Measurements from ENCODE around the gene IPO8.

DNA sequence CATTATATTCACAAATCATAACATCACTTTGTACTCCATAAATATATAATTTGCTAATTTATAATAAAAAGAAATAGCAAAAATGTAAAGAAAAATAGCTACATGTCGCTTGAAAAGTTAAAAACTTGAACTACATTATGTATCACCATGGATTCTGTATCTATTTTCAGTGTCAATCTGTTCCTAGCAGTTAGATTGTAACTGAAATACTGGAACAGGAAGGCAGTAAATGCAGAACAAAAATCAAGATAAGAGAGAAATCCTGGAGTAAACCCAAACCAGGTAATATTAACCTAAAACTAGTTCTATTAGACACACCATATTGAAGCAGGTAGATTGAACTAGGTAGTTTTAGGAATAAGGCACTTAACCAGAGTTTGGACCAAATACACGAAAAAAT is 60.3 kb downstream of the IPO8 start:
- TF ChIP-seq CTCF (IDR thresholded peaks at IDR 0.05; ENCODE audit: insufficient read depth, low read length) (no peak), POLR2AphosphoS5 (IDR thresholded peaks at IDR 0.05; ENCODE audit: low read depth) (no peak), SPI1 (IDR thresholded peaks at IDR 0.05; ENCODE audit: borderline replicate concordance, low read depth) (no peak), REST (IDR thresholded peaks at IDR 0.05; ENCODE audit: insufficient replicate concordance, low read depth) (no peak)
